Neural progenitor cell (in vitro differentiated cells): ENCODE measurements around the gene EFNA5.

ENCODE experiments used
- EZH2 ChIP-seq: fragments of 200-600 bp; sonication (generic); IDR thresholded peaks from 2 replicates; pipeline ENCODE4 v1.6.1; 2017; ENCODE audit warnings: antibody characterized with exemption, mild to moderate bottlenecking, moderate library complexity
- EZH2phosphoT487 ChIP-seq: fragments of 200-600 bp; sonication (generic); IDR thresholded peaks from 2 replicates; pipeline ENCODE4 v1.6.1; 2017; ENCODE audit warnings: antibody characterized with exemption
- TF ChIP-seq, protein P1 (sequence below): fragments of 200-600 bp; sonication (generic); IDR thresholded peaks from 2 replicates; pipeline ENCODE4 v1.5.1; 2017; ENCODE audit warnings: antibody characterized with exemption, mild to moderate bottlenecking

DNA sequence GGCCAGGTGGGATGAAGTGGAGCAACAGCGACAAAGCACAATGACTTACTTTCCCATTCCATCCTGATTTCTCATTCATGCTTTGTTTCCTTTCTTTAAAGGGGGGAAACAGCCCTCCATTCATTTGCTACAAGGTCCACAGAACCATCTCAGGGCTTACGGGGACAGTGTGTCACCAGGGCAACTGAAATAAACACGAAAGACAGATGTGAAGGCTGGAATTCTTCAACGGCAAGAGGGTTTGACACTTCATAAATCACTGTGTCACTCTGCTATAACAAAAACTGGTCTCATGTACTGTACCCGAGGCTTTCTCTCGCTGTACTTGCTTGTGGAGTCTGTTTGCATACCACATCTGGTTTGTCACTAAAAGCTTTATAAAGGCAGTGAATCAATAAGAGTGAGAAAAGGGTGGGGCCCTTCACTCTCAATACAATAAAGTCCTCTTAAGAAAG, 150.8 kb downstream of the EFNA5 start:
- TF ChIP-seq EZH2phosphoT487: no peak
- TF ChIP-seq, protein P1, sequence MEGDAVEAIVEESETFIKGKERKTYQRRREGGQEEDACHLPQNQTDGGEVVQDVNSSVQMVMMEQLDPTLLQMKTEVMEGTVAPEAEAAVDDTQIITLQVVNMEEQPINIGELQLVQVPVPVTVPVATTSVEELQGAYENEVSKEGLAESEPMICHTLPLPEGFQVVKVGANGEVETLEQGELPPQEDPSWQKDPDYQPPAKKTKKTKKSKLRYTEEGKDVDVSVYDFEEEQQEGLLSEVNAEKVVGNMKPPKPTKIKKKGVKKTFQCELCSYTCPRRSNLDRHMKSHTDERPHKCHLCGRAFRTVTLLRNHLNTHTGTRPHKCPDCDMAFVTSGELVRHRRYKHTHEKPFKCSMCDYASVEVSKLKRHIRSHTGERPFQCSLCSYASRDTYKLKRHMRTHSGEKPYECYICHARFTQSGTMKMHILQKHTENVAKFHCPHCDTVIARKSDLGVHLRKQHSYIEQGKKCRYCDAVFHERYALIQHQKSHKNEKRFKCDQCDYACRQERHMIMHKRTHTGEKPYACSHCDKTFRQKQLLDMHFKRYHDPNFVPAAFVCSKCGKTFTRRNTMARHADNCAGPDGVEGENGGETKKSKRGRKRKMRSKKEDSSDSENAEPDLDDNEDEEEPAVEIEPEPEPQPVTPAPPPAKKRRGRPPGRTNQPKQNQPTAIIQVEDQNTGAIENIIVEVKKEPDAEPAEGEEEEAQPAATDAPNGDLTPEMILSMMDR: no peak
- TF ChIP-seq EZH2: no peak
